ENCODE measurements around the gene GRIA2. TPM values are rescaled to one million over a fixed set of nuclear protein-coding genes. Genes with fewer than 3 reads are reported as not detected.

GRIA2 gene
- total RNA-seq, 1 experiment from 2014 or later: 0.32 TPM

- CTCF ChIA-PET: no interaction called here
- Histone ChIP-seq H3K9me3 (ENCODE audit: low read depth, low read length, poor library complexity, severe bottlenecking) (no peaks in the 10 kb centered on the region), H3K36me3 (ENCODE audit: insufficient read depth, low read length, poor library complexity, severe bottlenecking) (no peaks in the 10 kb centered on the region), H3K27ac (ENCODE audit: low read depth, low read length, poor library complexity, severe bottlenecking) (no peak overlapping the region), H3K27me3 (replicated peaks; ENCODE audit: insufficient read depth, low read depth, low read length, poor library complexity) (no peaks in the 10 kb centered on the region), H3K4me3 (ENCODE audit: low read depth, low read length, poor library complexity, severe bottlenecking) (no peak overlapping the region), H3K4me1 (ENCODE audit: insufficient read depth, low read length, poor library complexity, severe bottlenecking) (no peaks in the 10 kb centered on the region)
- no peak for DNase-seq (ENCODE audit: low spot score)
- TF ChIP-seq EZH2 (IDR thresholded peaks at IDR 0.05; ENCODE audit: borderline replicate concordance, low read depth, low read length, poor library complexity, severe bottlenecking) (no peak), CTCF (conservative IDR thresholded peaks at IDR 0.05; ENCODE audit: low read depth, low read length) (no peak)
- BruUV-seq (replicated peaks): no TSS peak
- POLR2A ChIA-PET (ENCODE audit: low non-redundant PET): no interaction called here
- intact Hi-C loops (cut with micrococcal nuclease; ENCODE audit: unreplicated experiment): no loop called here
These were observed 184.5 kb downstream of the GRIA2 start for GRCh38 chr4:157405070-157405469.

Other genes with a start within 250 kb of the GRIA2 start
- 28.0 and 32.6 TPM in 2 replicates for gene PDGFC, start 248.9 kb upstream of the GRIA2 start, total RNA-seq (2021)
- gene GLRB, start 144.6 kb upstream of the GRIA2 start, total RNA-seq (2021): 5.1 and 5.8 TPM in 2 replicates